Upper lobe of right lung (tissue), 1 donor: ENCODE data around the gene FANCM. TPM values are rescaled to one million over a fixed set of nuclear protein-coding genes. Genes with fewer than 3 reads are reported as not detected.

ENCODE experiments used
- ATAC-seq: fragments of 200-7000 bp; cut with Tn5 transposase; one replicate; pipeline ENCODE4 v1.9.1; 2020; ENCODE audit warnings: mild to moderate bottlenecking, moderate library complexity
- DNase-seq: peaks from one replicate; pipeline ENCODE4 v3.0.0-alpha.2; 2020
- H3K27ac ChIP-seq: fragments of 200-600 bp; one replicate; pipeline ENCODE4 v1.8.0; 2022
- H3K27me3 ChIP-seq: fragments of 200-600 bp; one replicate; pipeline ENCODE4 v1.8.0; 2022; ENCODE audit warnings: mild to moderate bottlenecking
- H3K36me3 ChIP-seq: fragments of 200-600 bp; one replicate; pipeline ENCODE4 v1.8.0; 2022
- H3K4me1 ChIP-seq: fragments of 200-600 bp; one replicate; pipeline ENCODE4 v1.8.0; 2022
- H3K4me3 ChIP-seq: fragments of 200-600 bp; one replicate; pipeline ENCODE4 v1.8.0; 2022; ENCODE audit warnings: mild to moderate bottlenecking
- H3K9me3 ChIP-seq: fragments of 200-600 bp; one replicate; pipeline ENCODE4 v1.8.0; 2022
- CTCF ChIP-seq: fragments of 200-600 bp; IDR thresholded peaks from one replicate; pipeline ENCODE4 v1.8.0; 2022; ENCODE audit warnings: antibody characterized with exemption
- intact Hi-C: fragments of 100-400 bp; cut with DNase I; formaldehyde crosslinking; loops from one replicate; pipeline ENCODE4 v1.11.0; 2022
- total RNA-seq: library from RNA; stranded (reverse); fragmentation: NEBNext Ultra II Directional; extraction: Animal tissue kit (Norgen Biotek cat#: 25700); gene quantifications from one replicate; pipeline ENCODE4 v1.2.1, GENCODE V29; 2021
- donor health status: DM: no; HTN: yes; CAD: no; lungs with severe emphysema.

Gene FANCM
- total RNA-seq, 1 donor from 2014 or later, result 3.1 TPM

GRCh38 chr14:45096218-45096617 lies 39.5 kb upstream of the FANCM start:
- ATAC-seq, result no peak
- intact Hi-C loops, result no loop called here
- Histone ChIP-seq H3K36me3 (peaks cover 65% of the 10 kb centered on the region), H3K4me3 (no peak overlapping the region), H3K27ac (no peak overlapping the region), H3K27me3 (no peaks in the 10 kb centered on the region), H3K4me1 (no peaks in the 10 kb centered on the region), H3K9me3 (no peaks in the 10 kb centered on the region)
- no peak for DNase-seq
- no peak for TF ChIP-seq CTCF

GRCh38 chr14:45103806-45104205 lies 31.9 kb upstream of the FANCM start:
- H3K27ac ChIP-seq, result no peak overlapping the region
- no peak overlapping the region for H3K4me3 ChIP-seq
- intact Hi-C loops, result no loop called here
- H3K36me3 ChIP-seq, result peaks cover 83% of the 10 kb centered on the region
- ATAC-seq (no peak), DNase-seq (no peak)
- no peaks in the 10 kb centered on the region for H3K27me3 ChIP-seq
- TF ChIP-seq CTCF, result no peak
- H3K9me3 ChIP-seq, result no peaks in the 10 kb centered on the region
- no peaks in the 10 kb centered on the region for H3K4me1 ChIP-seq

GRCh38 chr14:45104561-45104960 lies 31.2 kb upstream of the FANCM start:
- ATAC-seq (no peak), DNase-seq (no peak)
- Histone ChIP-seq H3K4me3 (no peak overlapping the region), H3K4me1 (no peaks in the 10 kb centered on the region), H3K27me3 (no peaks in the 10 kb centered on the region), H3K27ac (no peak overlapping the region), H3K36me3 (peaks cover 81% of the 10 kb centered on the region), H3K9me3 (no peaks in the 10 kb centered on the region)
- intact Hi-C loops, result no loop called here
- TF ChIP-seq CTCF, result no peak

- no peaks in the 10 kb centered on the region for H3K9me3 ChIP-seq
- no peak for TF ChIP-seq CTCF
- DNase-seq (no peak), ATAC-seq (no peak)
- H3K4me3 ChIP-seq, result no peak overlapping the region
- no peak overlapping the region for H3K27ac ChIP-seq
- H3K27me3 ChIP-seq, result no peaks in the 10 kb centered on the region
- intact Hi-C loops, result no loop called here
- H3K36me3 ChIP-seq, result peaks cover 94% of the 10 kb centered on the region
- H3K4me1 ChIP-seq, result no peaks in the 10 kb centered on the region
These were observed 22.6 kb upstream of the FANCM start for GRCh38 chr14:45112896-45113781.

- H3K4me1 ChIP-seq, result no peaks in the 10 kb centered on the region
- H3K4me3 ChIP-seq, result no peak overlapping the region
- no peak for ATAC-seq
- H3K9me3 ChIP-seq, result no peaks in the 10 kb centered on the region
- H3K27me3 ChIP-seq, result no peaks in the 10 kb centered on the region
- H3K36me3 ChIP-seq, result peaks cover 95% of the 10 kb centered on the region
- H3K27ac ChIP-seq, result no peak overlapping the region
- intact Hi-C loops, result no loop called here
- no peak for TF ChIP-seq CTCF
- DNase-seq, result no peak
These were observed 21.4 kb upstream of the FANCM start for GRCh38 chr14:45114327-45114726.
